Spleen (tissue), 7 donors: ENCODE measurements around the gene CD2.

ENCODE experiments used
- POLR2A ChIP-seq, 3 donors: fragments of 450-650 bp; IDR thresholded peaks; one replicate each; pipeline ENCODE4 v1.5.1; 2017; ENCODE audit warnings: antibody characterized with exemption in 3 of 3, mild to moderate bottlenecking in 1 of 3
- POLR2AphosphoS5 ChIP-seq, 3 donors: sonication (generic); formaldehyde crosslinking; IDR thresholded peaks; one replicate each; pipeline ENCODE4 v1.5.1; 2017; ENCODE audit warnings: antibody characterized with exemption in 3 of 3
- TF ChIP-seq, protein P1 (sequence below), 11 experiments: fragments of 200-600 bp in 7 of 11; fragments of 450-650 bp in 4 of 11; sonication (generic) in 4 of 11; IDR thresholded peaks in 8 of 11; conservative IDR thresholded peaks in 3 of 11; 1 replicate in 7 of 11; 2 replicates in 4 of 11; pipeline versions ENCODE4 v1.4.0 to v1.8.0; 2016 to 2021; ENCODE audit warnings: antibody characterized with exemption in 11 of 11, inconsistent platforms in 4 of 11, mild to moderate bottlenecking in 1 of 11
- donor health status: DM: no; HTN: no; CAD: no; lungs with moderate emphysema.
- donor health status: DM: no; HTN: no; CAD: no.
- donor health status: DM: no; HTN: no; CAD: no.

DNA sequence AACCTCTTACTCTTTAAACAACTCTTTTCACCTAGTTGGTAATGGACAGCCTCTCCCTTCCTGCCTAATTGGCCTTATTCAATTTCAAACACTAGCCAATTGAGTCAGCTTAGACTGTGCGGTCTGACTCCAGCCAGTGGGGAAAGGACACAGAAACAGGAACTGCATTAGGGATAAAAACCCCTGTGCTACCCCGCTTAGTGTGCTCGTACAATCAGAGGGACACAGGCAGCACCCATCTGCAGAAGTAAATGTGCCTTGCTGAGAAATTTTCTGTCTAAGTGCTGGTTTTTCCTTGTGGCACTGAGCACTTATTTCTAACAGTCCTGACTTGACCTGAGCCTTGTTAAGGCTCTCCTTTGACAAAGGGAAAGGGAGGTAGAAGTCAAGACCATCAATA lies 6.0 kb upstream of the CD2 start:
- TF ChIP-seq, protein P1, sequence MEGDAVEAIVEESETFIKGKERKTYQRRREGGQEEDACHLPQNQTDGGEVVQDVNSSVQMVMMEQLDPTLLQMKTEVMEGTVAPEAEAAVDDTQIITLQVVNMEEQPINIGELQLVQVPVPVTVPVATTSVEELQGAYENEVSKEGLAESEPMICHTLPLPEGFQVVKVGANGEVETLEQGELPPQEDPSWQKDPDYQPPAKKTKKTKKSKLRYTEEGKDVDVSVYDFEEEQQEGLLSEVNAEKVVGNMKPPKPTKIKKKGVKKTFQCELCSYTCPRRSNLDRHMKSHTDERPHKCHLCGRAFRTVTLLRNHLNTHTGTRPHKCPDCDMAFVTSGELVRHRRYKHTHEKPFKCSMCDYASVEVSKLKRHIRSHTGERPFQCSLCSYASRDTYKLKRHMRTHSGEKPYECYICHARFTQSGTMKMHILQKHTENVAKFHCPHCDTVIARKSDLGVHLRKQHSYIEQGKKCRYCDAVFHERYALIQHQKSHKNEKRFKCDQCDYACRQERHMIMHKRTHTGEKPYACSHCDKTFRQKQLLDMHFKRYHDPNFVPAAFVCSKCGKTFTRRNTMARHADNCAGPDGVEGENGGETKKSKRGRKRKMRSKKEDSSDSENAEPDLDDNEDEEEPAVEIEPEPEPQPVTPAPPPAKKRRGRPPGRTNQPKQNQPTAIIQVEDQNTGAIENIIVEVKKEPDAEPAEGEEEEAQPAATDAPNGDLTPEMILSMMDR (IDR thresholded peaks at IDR 0.05 in 8 of 11, conservative IDR thresholded peaks at IDR 0.05 in 3 of 11): no peak
- no peak for TF ChIP-seq POLR2A (IDR thresholded peaks at IDR 0.05)
- TF ChIP-seq POLR2AphosphoS5 (IDR thresholded peaks at IDR 0.05): no peak
